Globus pallidus (tissue), 1 donor: ENCODE data around the gene CD70.
"Not testable (repeated sequence)": the region's sequence is repeated elsewhere in the genome, so short reads cannot be mapped to it uniquely, and the experiment has no call there.

Source experiments
- DNase-seq: peaks from one replicate; pipeline ENCODE4 v3.0.0-alpha.2; 2015; ENCODE audit warnings: low spot score

The CD70 gene

DNA sequence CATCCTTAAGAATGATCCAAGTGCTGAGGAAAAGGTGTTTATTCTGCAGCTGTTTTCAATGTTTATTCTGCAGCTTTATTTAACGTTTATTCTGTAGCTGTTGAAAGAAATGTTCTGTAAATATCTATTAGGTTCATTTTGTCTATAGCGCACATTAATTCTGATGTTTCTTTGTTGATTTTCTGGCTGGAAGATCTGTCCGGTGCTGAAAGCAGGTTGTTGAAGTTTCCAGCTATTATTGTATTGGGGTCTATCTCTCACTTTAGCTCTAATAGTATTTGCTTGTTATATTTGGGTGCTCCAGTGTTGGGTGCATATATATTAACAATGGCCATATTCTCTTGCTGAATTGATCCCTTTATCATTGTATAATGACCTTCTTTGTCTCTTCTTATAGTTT is 20.2 kb downstream of the CD70 start:
- DNase-seq = no peak

DNA sequence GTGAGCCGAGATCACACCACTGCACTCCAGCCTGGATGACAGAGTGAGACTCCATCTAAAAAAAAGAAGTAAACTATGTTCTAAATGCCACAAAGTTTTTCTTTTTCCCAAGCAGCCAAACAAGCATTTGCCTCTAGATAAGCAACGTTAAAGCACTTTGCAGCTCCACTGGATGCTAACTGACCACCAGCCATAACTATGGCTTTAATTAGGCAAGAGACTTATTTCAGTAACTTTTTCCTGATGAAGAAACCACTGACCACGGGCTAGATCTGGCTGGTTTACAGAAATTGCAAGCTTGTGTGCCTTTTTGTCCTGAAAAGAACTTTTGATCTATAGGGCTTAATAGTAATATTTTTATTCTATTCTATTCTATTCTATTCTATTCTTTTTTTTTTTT is 22.1 kb downstream of the CD70 start:
- no peak for DNase-seq

DNA sequence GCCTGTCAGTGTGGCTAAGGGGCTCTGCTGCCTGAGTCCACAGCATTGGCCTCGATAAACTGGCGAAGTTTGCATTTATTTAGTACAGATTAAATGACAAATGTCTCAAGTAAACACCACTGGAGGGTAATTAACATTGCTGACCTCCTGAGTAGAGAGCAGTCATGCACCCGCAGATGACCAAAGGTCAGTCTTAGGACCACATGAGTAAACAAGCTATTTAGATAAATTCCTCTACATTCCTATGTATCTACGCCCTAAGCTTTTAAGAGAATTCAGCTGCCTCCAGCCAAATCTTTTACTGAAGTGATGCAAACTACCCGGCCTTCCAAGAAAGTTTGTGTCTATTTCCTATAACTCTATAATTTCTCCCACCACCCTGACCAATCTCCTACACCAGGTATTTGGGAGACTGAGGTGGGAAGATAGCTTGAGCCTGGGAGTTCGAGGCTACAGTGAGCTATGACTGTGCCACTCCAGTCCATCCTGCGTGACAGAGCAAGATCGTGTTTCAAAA is 22.9 kb downstream of the CD70 start:
- DNase-seq = no peak

GRCh38 chr19:6566727-6567126 is 24.2 kb downstream of the CD70 start:
- DNase-seq = not testable (repeated sequence)

- no peak for DNase-seq
These were observed 26.6 kb downstream of the CD70 start for GRCh38 chr19:6564393-6564792.

DNA sequence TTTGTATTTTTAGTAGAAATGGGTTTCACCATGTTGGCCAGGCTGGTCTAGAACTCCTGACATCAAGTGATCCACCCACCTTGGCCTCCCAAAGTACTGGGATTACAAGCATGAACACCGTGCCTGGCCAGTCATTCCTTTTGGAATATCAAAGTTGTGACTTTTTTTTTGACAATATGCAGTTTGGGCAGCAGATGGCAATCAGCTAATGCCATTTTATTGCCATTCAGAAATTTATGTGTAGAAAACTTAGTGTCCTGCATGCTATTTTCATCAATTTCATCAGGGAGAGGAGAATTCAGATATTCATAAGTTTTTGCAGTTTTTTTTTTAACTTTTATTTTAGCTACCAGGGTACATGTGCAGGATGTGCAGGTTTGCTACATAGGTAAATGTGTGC is 28.5 kb downstream of the CD70 start:
- not testable (repeated sequence) for DNase-seq

DNA sequence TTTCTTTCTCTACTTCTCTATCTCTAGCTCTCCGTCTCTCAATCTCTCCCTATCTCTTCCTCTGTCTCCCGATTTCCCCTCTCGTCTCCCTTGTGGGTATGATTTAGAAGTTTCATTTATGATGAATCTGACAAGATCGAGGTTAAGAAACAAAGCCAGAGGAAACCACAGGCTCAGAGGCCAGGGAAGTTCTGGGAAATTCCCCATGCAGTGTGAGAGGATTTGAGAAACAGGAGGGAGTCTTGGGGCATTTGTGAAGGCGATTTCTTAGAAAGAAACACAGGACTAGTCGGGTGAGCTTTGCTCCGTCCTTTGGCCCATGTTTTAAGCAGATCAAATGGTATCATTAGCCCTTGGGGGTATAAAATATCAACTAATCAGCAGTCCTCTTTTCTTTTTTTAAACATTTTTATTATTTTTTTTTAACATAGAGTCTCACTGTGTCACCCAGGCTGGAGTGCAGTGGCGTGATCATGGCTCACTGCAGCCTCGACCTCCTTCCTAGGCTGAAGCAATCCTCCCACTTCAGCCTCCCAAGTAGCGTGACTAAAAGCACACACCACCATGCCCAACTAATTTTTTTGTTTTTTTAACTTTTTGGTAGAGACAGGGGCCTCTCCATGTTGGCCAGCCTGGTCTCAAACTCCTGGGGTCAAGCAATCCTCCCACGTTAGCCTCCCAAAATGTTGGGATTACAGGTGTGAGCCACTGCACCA is 34.3 kb downstream of the CD70 start:
- no peak for DNase-seq

- no peak for DNase-seq
These were observed 34.9 kb downstream of the CD70 start for GRCh38 chr19:6556043-6556449.

GRCh38 chr19:6551607-6552450 is 39.1 kb downstream of the CD70 start:
- no peak for DNase-seq

DNA sequence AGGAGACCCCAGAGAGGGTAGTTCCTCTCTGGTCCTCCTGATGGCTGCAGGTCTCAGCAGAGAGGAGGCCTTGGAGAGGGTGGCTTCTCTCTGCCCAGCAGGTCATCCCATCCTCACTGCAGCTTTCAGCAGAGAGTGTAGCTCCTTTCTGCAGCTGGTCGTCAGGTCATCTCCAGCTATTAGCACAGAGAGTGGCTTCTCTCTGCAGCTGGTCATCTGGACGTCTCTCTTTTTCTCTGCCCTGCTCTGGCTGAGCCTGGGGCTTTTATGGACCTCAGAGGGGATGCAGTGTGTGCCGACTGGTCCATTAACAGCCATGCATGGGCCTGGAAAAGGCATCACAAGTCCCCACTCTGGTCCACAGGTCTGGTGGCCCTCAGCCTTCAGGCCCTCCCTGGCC is 39.9 kb downstream of the CD70 start:
- DNase-seq = no peak

DNA sequence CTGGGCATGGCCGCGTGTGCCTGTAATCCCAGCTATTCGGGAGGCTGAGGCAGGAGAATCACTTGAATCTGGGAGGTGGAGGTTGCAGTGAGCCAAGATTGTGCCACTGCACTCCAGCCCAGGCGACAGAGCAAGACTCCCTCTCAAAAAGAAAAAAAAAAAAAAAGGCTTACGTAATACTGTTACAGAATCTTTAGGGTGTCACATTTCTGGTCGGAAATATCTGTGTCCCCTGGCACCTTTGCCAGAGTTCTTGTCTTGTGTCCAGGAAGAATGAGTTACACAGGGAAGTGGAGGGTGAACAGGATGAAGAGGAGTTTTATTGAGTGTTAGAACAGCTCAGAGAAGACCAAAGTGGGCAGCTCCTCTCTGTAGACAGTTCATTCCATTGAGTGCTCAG is 40.3 kb downstream of the CD70 start:
- not testable (repeated sequence) for DNase-seq

DNA sequence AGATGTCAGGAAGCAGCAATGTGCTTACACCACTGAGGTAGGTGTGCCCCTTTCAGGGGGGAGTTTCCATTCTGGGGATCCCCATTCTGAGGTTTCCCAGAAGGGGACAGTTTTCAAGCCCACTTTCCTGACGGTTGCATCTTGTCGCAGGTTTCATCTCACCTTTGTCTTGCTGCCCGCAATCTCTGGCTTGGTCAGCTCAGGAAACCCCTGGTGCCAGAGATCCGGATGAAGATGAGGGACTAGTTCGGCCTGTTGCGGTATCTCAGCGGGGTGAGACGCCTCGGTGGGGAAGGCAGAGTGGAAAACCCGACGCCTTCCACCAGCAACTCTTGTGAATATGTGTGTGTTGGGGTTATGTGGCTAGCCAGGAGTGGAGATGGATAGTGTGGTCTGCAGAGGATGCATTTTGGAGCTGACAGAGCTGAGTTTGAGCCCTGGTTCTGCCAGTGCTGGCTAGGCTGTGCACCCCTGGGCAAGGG is 47.0 kb downstream of the CD70 start:
- DNase-seq = no peak

GRCh38 chr19:6540918-6541689 is 49.8 kb downstream of the CD70 start:
- DNase-seq = no peak

- DNase-seq = no peak
These were observed 51.4 kb downstream of the CD70 start for GRCh38 chr19:6539514-6539913.
